ENCODE measurements around the gene CCIN.

The CCIN gene

DNA sequence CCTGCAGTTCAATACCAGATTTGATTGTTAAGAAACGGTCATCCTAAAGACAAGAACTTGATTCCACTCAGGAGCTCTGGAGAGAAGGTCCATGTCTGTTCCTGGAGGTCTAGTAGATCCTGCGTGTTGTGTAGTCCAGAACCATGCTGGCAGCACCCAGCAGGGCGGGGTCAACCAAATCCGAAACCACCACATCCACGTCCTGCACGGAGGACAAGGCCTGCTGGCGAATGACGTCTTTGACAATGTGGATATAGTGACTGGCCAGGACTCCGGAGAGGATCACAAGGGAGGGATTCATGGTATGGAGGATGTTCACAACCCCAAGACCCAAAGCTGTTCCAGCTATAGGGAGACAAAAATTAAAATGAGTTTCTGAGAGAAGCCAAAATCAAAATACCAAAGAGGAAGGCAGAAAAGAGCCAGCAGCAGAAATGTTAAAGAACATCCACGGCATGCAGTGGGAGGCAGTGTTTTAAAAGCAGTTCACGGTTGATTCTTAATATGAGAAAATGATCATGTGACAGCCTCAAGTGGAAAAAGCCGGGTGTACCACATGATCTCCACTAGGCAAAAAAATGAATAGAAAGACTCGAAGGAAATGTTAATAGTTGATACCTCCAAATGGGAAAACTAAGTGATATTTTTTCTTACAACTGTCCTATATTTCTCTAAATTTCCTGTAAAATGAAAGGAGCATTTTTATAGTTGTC is 48.2 kb downstream of the CCIN start:
- H3K27ac ChIP-seq, result no peak overlapping the region
- ChIA-PET CTCF (interaction anchor here (0.6 kb wide), 1 partner anchor 24 kb away, joined by 3 read pairs; no protein-coding TSS in a partner anchor), POLR2A (ENCODE audit: low non-redundant PET) (no interaction called here)
- TF ChIP-seq, protein P1, sequence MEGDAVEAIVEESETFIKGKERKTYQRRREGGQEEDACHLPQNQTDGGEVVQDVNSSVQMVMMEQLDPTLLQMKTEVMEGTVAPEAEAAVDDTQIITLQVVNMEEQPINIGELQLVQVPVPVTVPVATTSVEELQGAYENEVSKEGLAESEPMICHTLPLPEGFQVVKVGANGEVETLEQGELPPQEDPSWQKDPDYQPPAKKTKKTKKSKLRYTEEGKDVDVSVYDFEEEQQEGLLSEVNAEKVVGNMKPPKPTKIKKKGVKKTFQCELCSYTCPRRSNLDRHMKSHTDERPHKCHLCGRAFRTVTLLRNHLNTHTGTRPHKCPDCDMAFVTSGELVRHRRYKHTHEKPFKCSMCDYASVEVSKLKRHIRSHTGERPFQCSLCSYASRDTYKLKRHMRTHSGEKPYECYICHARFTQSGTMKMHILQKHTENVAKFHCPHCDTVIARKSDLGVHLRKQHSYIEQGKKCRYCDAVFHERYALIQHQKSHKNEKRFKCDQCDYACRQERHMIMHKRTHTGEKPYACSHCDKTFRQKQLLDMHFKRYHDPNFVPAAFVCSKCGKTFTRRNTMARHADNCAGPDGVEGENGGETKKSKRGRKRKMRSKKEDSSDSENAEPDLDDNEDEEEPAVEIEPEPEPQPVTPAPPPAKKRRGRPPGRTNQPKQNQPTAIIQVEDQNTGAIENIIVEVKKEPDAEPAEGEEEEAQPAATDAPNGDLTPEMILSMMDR (conservative IDR thresholded peaks at IDR 0.05; ENCODE audit: low read depth), result no peak
- DNase-seq (ENCODE audit: low spot score), result no peak

DNA sequence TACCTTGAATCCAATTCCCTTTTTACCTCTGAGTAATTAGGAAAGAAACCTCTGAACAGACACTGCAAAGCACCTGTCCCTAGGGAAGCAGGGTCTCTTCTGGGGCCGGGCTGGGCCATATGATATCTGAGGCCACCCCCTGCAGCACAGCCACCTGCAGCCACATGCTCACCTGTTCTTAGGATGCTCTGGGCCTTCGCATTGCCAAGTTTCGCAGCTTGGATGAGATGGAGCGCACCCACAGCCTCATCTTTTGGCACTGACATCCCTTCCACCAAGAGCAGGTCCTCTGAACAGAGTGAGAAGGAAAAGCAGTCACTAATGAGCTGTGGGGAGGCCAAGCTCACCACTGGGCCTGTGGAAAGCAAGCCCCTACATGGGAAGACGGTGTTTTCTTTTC is 48.8 kb downstream of the CCIN start:
- ChIA-PET POLR2A (ENCODE audit: low non-redundant PET) (no interaction called here), CTCF (interaction anchor here (0.7 kb wide), 1 partner anchor 191 kb away, joined by 3 read pairs; no protein-coding TSS in a partner anchor)
- TF ChIP-seq, protein P1 (conservative IDR thresholded peaks at IDR 0.05; ENCODE audit: low read depth), result no peak

DNA sequence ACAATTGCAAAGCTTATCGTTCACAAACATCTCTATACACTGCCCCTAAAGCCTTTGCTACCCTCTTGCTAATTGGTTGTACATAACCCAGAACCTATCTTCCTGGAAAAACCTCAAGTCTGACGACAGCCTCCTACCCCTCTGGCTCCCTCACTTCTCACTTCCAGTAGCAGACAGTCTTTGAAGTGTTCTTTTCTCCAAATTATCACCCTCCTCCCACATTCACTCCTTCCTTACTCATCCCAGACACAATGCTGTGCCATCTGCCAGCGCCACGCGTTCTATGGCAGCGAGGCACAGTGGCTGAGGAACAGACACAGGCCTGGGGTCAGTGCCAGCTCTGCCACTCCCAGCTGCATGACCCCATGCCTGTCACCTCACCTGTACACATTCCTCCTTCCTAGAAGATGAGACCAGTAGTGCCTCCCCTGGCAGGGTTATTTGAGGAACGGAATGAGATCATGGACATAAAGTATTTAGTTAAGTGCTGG is 49.3 kb downstream of the CCIN start:
- no peak for DNase-seq (ENCODE audit: low spot score)
- CTCF ChIA-PET, result interaction anchor here (0.7 kb wide), 1 partner anchor 191 kb away, joined by 3 read pairs; no protein-coding TSS in a partner anchor
- TF ChIP-seq, protein P1 (conservative IDR thresholded peaks at IDR 0.05; ENCODE audit: low read depth), result no peak
- POLR2A ChIA-PET (ENCODE audit: low non-redundant PET), result no interaction called here
- no peak overlapping the region for H3K27ac ChIP-seq

More for the DNA sequence above, 48.8 kb downstream of the CCIN start:
- 0 out of 2 replicates have a peak overlapping the region, but pooled peaks have one; percentile 9 for H3K27ac ChIP-seq
- no peak for DNase-seq (ENCODE audit: low spot score)
